HFFc6 (cell line): ENCODE data around the gene ZSCAN12. TPM values are rescaled to one million over a fixed set of nuclear protein-coding genes. Genes with fewer than 3 reads are reported as not detected.

Experiments used
- DNase-seq: peaks from one replicate; pipeline ENCODE4 v3.0.0-alpha.2; 2018
- H3K27ac Mint-ChIP-seq: 2 replicates; pipeline ENCODE4 v1.8.0; 2020; ENCODE audit warnings: mild to moderate bottlenecking, mixed read lengths
- H3K27me3 Mint-ChIP-seq: 2 replicates; pipeline ENCODE4 v1.8.0; 2021; ENCODE audit warnings: mild to moderate bottlenecking, moderate library complexity, mixed read lengths; ENCODE audit not compliant: insufficient read depth
- H3K36me3 Mint-ChIP-seq: 2 replicates; pipeline ENCODE4 v1.8.0; 2021; ENCODE audit warnings: low read depth, mixed read lengths
- H3K4me1 Mint-ChIP-seq: 2 replicates; pipeline ENCODE4 v1.8.0; 2020; ENCODE audit warnings: low read depth, mixed read lengths
- H3K4me3 Mint-ChIP-seq: 2 replicates; pipeline ENCODE4 v1.8.0; 2020; ENCODE audit warnings: mild to moderate bottlenecking, moderate library complexity, mixed read lengths
- H3K9me3 Mint-ChIP-seq: 2 replicates; pipeline ENCODE4 v1.8.0; 2020; ENCODE audit warnings: mild to moderate bottlenecking, mixed read lengths
- CTCF ChIP-seq: fragments of 200-600 bp; sonication (generic); IDR thresholded peaks from 2 replicates; pipeline ENCODE4 v1.5.0; 2021; ENCODE audit warnings: antibody characterized with exemption, mild to moderate bottlenecking
- total RNA-seq, 6 experiments: library from RNA; stranded (reverse); fragmentation: NEBNext Ultra II Directional; extraction: Animal tissue kit (Norgen Biotek cat#: 25700); gene quantifications; 2 replicates in 1 of 6; 3 replicates in 5 of 6; pipeline ENCODE4 v1.2.3, GENCODE V29; 2021

Gene ZSCAN12
- total RNA-seq, 6 experiments from 2014 or later: 2.4 to 3.1 (median 2.8) TPM

GRCh38 chr6:28378644-28379043, 20.9 kb downstream of the ZSCAN12 start:
- Mint-ChIP-seq H3K27ac (no peak overlapping the region), H3K4me1 (peaks cover 12% of the 10 kb centered on the region), H3K4me3 (no peak overlapping the region), H3K27me3 (no peaks in the 10 kb centered on the region), H3K36me3 (peaks cover 43% of the 10 kb centered on the region), H3K9me3 (no peaks in the 10 kb centered on the region)
- TF ChIP-seq CTCF: no peak
- no peak for DNase-seq

- Mint-ChIP-seq H3K27me3 (no peaks in the 10 kb centered on the region), H3K4me3 (no peak overlapping the region), H3K9me3 (no peaks in the 10 kb centered on the region), H3K27ac (no peak overlapping the region), H3K36me3 (peaks cover 40% of the 10 kb centered on the region), H3K4me1 (peaks cover 4% of the 10 kb centered on the region; the same call in 1 of the 2 replicates)
- no peak for TF ChIP-seq CTCF
- DNase-seq: no peak
Observed at GRCh38 chr6:28377879-28378278, 21.7 kb downstream of the ZSCAN12 start.

- H3K27me3 Mint-ChIP-seq: no peaks in the 10 kb centered on the region
- H3K27ac Mint-ChIP-seq: no peak overlapping the region
- no peak for TF ChIP-seq CTCF
- no peak overlapping the region for H3K4me3 Mint-ChIP-seq
- no peaks in the 10 kb centered on the region for H3K9me3 Mint-ChIP-seq
- DNase-seq: no peak
- peaks cover 9% of the 10 kb centered on the region; the same call in 1 of the 2 replicates for H3K36me3 Mint-ChIP-seq
- H3K4me1 Mint-ChIP-seq: no peaks in the 10 kb centered on the region
Observed at GRCh38 chr6:28373925-28374324, 25.6 kb downstream of the ZSCAN12 start.

DNA sequence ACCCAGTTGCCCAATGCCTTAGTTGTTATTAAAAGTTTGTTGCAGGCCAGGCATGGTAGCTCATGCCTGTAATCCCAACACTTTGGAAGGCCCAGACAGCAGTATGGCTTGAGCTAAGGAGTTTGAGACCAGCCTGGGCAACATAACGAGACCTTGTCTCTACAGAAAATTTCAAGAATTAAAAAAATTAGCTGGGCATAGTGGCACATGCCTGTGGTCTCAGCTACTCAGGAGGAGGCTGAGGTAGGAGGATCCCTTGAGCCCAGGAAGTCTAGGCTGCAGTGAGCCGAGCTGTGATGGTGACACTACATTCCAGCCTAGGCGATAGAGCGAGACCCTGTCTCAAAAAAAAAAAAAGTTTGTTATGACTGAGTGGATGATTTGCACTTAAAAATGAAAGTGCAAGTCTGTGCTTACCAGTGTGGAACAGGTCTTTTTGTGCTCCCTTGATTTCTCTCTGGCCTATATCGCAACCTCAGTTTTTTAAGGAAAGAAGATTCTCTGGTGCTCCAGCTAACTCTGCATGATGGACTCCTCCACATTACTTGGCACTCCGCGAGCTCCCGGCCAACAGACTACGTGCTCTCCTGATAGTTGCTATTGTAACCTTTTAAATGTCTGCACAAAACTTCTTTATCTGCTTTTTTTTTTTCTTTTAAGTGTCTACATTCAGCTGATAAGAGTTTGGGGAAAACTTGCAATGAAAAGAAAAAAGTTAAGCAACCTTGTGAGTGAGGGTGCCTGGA, 27.7 kb downstream of the ZSCAN12 start:
- no peak overlapping the region for H3K27ac Mint-ChIP-seq
- no peak for TF ChIP-seq CTCF
- no peaks in the 10 kb centered on the region for H3K27me3 Mint-ChIP-seq
- no peak for DNase-seq
- no peaks in the 10 kb centered on the region for H3K4me1 Mint-ChIP-seq
- H3K4me3 Mint-ChIP-seq: no peak overlapping the region
- no peaks in the 10 kb centered on the region for H3K9me3 Mint-ChIP-seq
- no peaks in the 10 kb centered on the region for H3K36me3 Mint-ChIP-seq

GRCh38 chr6:28371280-28371679, 28.3 kb downstream of the ZSCAN12 start:
- H3K27ac Mint-ChIP-seq: no peak overlapping the region
- no peaks in the 10 kb centered on the region for H3K27me3 Mint-ChIP-seq
- no peaks in the 10 kb centered on the region for H3K4me1 Mint-ChIP-seq
- no peak for DNase-seq
- no peak overlapping the region for H3K4me3 Mint-ChIP-seq
- no peaks in the 10 kb centered on the region for H3K9me3 Mint-ChIP-seq
- peaks cover 5% of the 10 kb centered on the region for H3K36me3 Mint-ChIP-seq
- TF ChIP-seq CTCF: no peak
